HCT116 (cell line): ENCODE results near the gene KDM1B. TPM values are rescaled to one million over a fixed set of nuclear protein-coding genes. Genes with fewer than 3 reads are reported as not detected.
"Not testable (repeated sequence)": the region's sequence is repeated elsewhere in the genome, so short reads cannot be mapped to it uniquely, and the experiment has no call there.

Experiments
- ATAC-seq: fragments of 200-7000 bp; cut with Tn5 transposase; 2 replicates; pipeline ENCODE4 v1.9.1; 2020; ENCODE audit warnings: mild to moderate bottlenecking, moderate library complexity
- BruUV-seq: library from RNA; stranded (reverse); fragments of 400-500 nt; replicated peaks from 2 replicates; lab custom pipeline; 2021; lab: Mats Ljungman, UMichigan
- CTCF ChIA-PET: fragments of 300-600 bp; sonication (Branson Sonifier 250); formaldehyde crosslinking; loops from one replicate; lab custom pipeline; 2021; ENCODE audit warnings: antibody characterized with exemption; lab: Charles Lee
- POLR2A ChIA-PET: fragments of 300-600, 350-600 bp; sonication (Branson Sonifier 250); formaldehyde crosslinking; loops from one replicate; lab custom pipeline; 2021; ENCODE audit warnings: antibody characterized with exemption; lab: Charles Lee
- RAD21 ChIA-PET, 2 experiments: fragments of 300-600 bp; sonication (Branson Sonifier 250); formaldehyde crosslinking; loops; one replicate each; lab custom pipeline; 2023; ENCODE audit warnings: low total read pairs in 2 of 2; ENCODE audit not compliant: uncharacterized antibody in 2 of 2, unreplicated experiment in 2 of 2, low non-redundant PET in 1 of 2; lab: Charles Lee
- DNase-seq: peaks from one replicate; pipeline ENCODE4 v3.0.0-alpha.2; 2010; ENCODE audit warnings: low read depth, low spot score
- H2AFZ ChIP-seq: fragments of 200-600 bp; shearing (Covaris generic), sonication (generic); 2 replicates; pipeline ENCODE4 v1.6.1; 2017; ENCODE audit warnings: low read depth, mixed run types, mixed read lengths, antibody characterized with exemption, low read length; ENCODE audit not compliant: poor library complexity, severe bottlenecking
- H3K27ac ChIP-seq: 2 replicates; pipeline ENCODE4 v1.5.1; 2012; ENCODE audit warnings: low read depth, low read length
- H3K27me3 ChIP-seq: fragments of 200-600 bp; sonication (generic); 2 replicates; pipeline ENCODE4 v1.6.1; 2016; ENCODE audit warnings: mixed run types, low read length, mixed read lengths; ENCODE audit not compliant: insufficient read depth
- H3K36me3 ChIP-seq, 2 experiments: fragments of 200-500 bp in 1 of 2; fragments of 200-600 bp in 1 of 2; sonication (Bioruptor generic) in 1 of 2; sonication (generic) in 1 of 2; 2 replicates each; pipeline versions ENCODE4 v1.5.1 to v1.6.1; 2014 to 2016; ENCODE audit warnings: low read length in 2 of 2, inconsistent platforms in 1 of 2, mixed read lengths in 1 of 2, mixed run types in 1 of 2; ENCODE audit not compliant: insufficient read depth in 2 of 2, control insufficient read depth in 1 of 2
- H3K4me1 ChIP-seq, 2 experiments: fragments of 200-600 bp in 1 of 2; sonication (generic) in 1 of 2; 2 replicates each; pipeline versions ENCODE4 v1.5.1 to v1.6.1; 2012 to 2017; ENCODE audit warnings: low read length in 2 of 2, inconsistent platforms in 1 of 2, mild to moderate bottlenecking in 1 of 2, mixed read lengths in 1 of 2, mixed run types in 1 of 2, moderate library complexity in 1 of 2; ENCODE audit not compliant: insufficient read depth in 2 of 2, control insufficient read depth in 1 of 2
- H3K4me2 ChIP-seq: fragments of 200-600 bp; sonication (generic); 2 replicates; pipeline ENCODE4 v1.6.1; 2017; ENCODE audit warnings: mixed run types, low read length, mixed read lengths
- H3K4me3 ChIP-seq, 2 experiments: fragments of 200-600 bp in 1 of 2; sonication (generic) in 1 of 2; replicated peaks in 1 of 2; 2 replicates each; pipeline ENCODE4 v1.5.1; 2011 to 2016; ENCODE audit warnings: low read length in 2 of 2, control low read depth in 1 of 2, low read depth in 1 of 2, mild to moderate bottlenecking in 1 of 2, mixed read lengths in 1 of 2, mixed run types in 1 of 2
- H3K79me2 ChIP-seq: fragments of 200-600 bp; sonication (generic); 2 replicates; pipeline ENCODE4 v1.6.1; 2017; ENCODE audit warnings: mild to moderate bottlenecking, mixed run types, low read length, moderate library complexity, mixed read lengths; ENCODE audit not compliant: insufficient read depth
- H3K9ac ChIP-seq: fragments of 200-600 bp; sonication (generic); 2 replicates; pipeline ENCODE4 v1.6.1; 2016; ENCODE audit warnings: low read length, mixed read lengths
- H3K9me2 ChIP-seq: fragments of 200-600 bp; sonication (generic), shearing (Covaris generic); 2 replicates; pipeline ENCODE4 v1.6.1; 2017; ENCODE audit warnings: mixed run types, mild to moderate bottlenecking, moderate library complexity; ENCODE audit not compliant: insufficient read depth
- H3K9me3 ChIP-seq, 2 experiments: fragments of 200-500 bp in 1 of 2; fragments of 200-600 bp in 1 of 2; sonication (Bioruptor generic) in 1 of 2; sonication (generic) in 1 of 2; 2 replicates each; pipeline ENCODE4 v1.6.1; 2014 to 2017; ENCODE audit warnings: low read length in 2 of 2, mixed read lengths in 2 of 2, inconsistent platforms in 1 of 2, low read depth in 1 of 2, mild to moderate bottlenecking in 1 of 2, mixed run types in 1 of 2, moderate library complexity in 1 of 2; ENCODE audit not compliant: control insufficient read depth in 1 of 2, insufficient read depth in 1 of 2
- H4K20me1 ChIP-seq: fragments of 200-600 bp; sonication (generic), shearing (Covaris generic); 2 replicates; pipeline ENCODE4 v1.6.1; 2017; ENCODE audit warnings: mixed run types, mild to moderate bottlenecking, moderate library complexity; ENCODE audit not compliant: insufficient read depth
- POLR2A ChIP-seq: IDR thresholded peaks from 2 replicates; pipeline ENCODE4 v1.7.0; 2011; ENCODE audit warnings: borderline replicate concordance; ENCODE audit not compliant: insufficient read depth, insufficient read length; ENCODE audit errors: extremely low read depth
- intact Hi-C: fragments of 100-400 bp; cut with micrococcal nuclease; formaldehyde crosslinking; loops from 2 replicates; pipeline ENCODE4 v1.10.0; 2022
- total RNA-seq: library from RNA; stranded (reverse); gene quantifications from one replicate; pipeline ENCODE4 v1.2.1, GENCODE V29; 2021; ENCODE audit not compliant: unreplicated experiment
- TF ChIP-seq, protein P1 (sequence below): IDR thresholded peaks from 2 replicates; pipeline ENCODE4 v1.6.1; 2012; ENCODE audit warnings: low read depth

The KDM1B gene
- total RNA-seq, 1 experiment from 2014 or later: 24.5 TPM

DNA sequence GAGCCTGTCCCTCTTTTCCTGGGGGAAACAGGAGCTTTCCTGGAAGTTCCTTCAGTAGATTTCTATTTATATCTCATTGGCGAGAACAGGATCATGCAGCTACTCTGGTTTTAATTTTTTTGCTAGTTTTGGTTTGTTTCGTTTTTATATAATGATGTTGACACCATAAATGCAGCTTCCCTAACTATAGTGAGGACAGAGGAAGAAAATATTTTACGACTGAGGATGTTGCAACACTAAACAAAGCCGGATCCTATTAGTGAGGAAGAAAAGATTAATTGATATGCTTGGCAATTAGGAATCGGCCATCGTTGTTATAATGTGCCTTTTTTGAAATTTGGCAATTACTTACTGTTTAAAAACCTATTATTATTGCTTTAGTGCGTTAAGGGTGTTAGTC, 16.6 kb downstream of the KDM1B start:
- TF ChIP-seq, protein P1, sequence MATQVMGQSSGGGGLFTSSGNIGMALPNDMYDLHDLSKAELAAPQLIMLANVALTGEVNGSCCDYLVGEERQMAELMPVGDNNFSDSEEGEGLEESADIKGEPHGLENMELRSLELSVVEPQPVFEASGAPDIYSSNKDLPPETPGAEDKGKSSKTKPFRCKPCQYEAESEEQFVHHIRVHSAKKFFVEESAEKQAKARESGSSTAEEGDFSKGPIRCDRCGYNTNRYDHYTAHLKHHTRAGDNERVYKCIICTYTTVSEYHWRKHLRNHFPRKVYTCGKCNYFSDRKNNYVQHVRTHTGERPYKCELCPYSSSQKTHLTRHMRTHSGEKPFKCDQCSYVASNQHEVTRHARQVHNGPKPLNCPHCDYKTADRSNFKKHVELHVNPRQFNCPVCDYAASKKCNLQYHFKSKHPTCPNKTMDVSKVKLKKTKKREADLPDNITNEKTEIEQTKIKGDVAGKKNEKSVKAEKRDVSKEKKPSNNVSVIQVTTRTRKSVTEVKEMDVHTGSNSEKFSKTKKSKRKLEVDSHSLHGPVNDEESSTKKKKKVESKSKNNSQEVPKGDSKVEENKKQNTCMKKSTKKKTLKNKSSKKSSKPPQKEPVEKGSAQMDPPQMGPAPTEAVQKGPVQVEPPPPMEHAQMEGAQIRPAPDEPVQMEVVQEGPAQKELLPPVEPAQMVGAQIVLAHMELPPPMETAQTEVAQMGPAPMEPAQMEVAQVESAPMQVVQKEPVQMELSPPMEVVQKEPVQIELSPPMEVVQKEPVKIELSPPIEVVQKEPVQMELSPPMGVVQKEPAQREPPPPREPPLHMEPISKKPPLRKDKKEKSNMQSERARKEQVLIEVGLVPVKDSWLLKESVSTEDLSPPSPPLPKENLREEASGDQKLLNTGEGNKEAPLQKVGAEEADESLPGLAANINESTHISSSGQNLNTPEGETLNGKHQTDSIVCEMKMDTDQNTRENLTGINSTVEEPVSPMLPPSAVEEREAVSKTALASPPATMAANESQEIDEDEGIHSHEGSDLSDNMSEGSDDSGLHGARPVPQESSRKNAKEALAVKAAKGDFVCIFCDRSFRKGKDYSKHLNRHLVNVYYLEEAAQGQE: no peak
- no peak for TF ChIP-seq POLR2A
- no peaks in the 10 kb centered on the region; a peak in 1 of 4 replicates for H3K9me3 ChIP-seq
- CTCF ChIA-PET: no interaction called here
- no peak overlapping the region for H3K27ac ChIP-seq
- H3K9ac ChIP-seq: no peak overlapping the region
- POLR2A ChIA-PET: no interaction called here
- no peak overlapping the region for H3K4me3 ChIP-seq
- no peak overlapping the region for H2AFZ ChIP-seq
- no peaks in the 10 kb centered on the region for H3K79me2 ChIP-seq
- no peaks in the 10 kb centered on the region for H4K20me1 ChIP-seq
- no peak for ATAC-seq
- no peaks in the 10 kb centered on the region for H3K4me1 ChIP-seq
- RAD21 ChIA-PET: interaction anchor here in 1 of 2 experiments (0.6 kb wide), 1 partner anchor 49 kb away, joined by 3 read pairs; no protein-coding TSS in a partner anchor
- intact Hi-C loops: no loop called here
- no peaks in the 10 kb centered on the region for H3K27me3 ChIP-seq
- H3K36me3 ChIP-seq: peaks cover 0 to 13% of the 10 kb centered on the region in 2 experiments; a peak in 2 of 4 replicates
- H3K9me2 ChIP-seq: no peaks in the 10 kb centered on the region
- no peak overlapping the region for H3K4me2 ChIP-seq
- no peak for DNase-seq
- BruUV-seq: no TSS peak

DNA sequence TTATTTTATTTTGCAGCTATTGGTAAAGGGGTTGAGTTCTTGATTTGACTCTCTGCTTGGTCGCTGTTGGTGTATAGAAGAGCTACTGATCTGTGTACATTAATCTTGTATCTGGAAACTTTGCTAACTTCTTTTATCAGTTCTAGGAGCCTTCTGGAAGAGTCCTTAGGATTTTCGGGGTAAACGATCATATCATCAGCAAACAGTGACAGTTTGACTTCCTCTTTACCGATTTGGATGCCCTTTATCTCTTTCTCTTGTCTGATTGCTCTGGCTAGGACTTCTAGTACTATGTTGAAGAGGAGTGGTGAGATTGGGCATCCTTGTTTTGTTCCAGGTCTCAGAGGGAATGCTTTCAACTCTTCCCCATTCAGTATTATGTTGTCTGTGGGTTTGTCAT, 21.0 kb downstream of the KDM1B start:
- H4K20me1 ChIP-seq, H2AFZ ChIP-seq, H3K9ac ChIP-seq, CTCF ChIA-PET, H3K27ac ChIP-seq, H3K4me2 ChIP-seq, POLR2A ChIA-PET, H3K79me2 ChIP-seq, RAD21 ChIA-PET, H3K9me2 ChIP-seq, DNase-seq, intact Hi-C loops, BruUV-seq, H3K27me3 ChIP-seq, H3K36me3 ChIP-seq, H3K4me3 ChIP-seq, H3K4me1 ChIP-seq, ATAC-seq, H3K9me3 ChIP-seq: not testable (repeated sequence)
